Stimulated activated CD4-positive, alpha-beta T cell treated with anti-CD3 and anti-CD28 coated beads, Interleukin-4, amount 100 ng/mL, for 48 hours (primary cell): ENCODE data around the gene MDM1.

Source experiments
- DNase-seq, 2 donors: peaks; one replicate each; pipeline ENCODE4 v3.0.0-alpha.2; 2020; ENCODE audit warnings: low read depth in 2 of 2

Gene MDM1

GRCh38 chr12:68331869-68332727, at the start of gene MDM1:
Gene MDM1, minus strand, starts transcription at chr12:68332362. Its CDS starts 117 bp downstream, at chr12:68332245.
- peak; percentile 89 to 97 for DNase-seq

GRCh38 chr12:68381476-68382219, 49.5 kb upstream of the MDM1 start:
- no peak for DNase-seq

- DNase-seq = no peak
Measured at GRCh38 chr12:68378872-68379606, 46.9 kb upstream of the MDM1 start.

GRCh38 chr12:68377881-68378280, 45.7 kb upstream of the MDM1 start:
- DNase-seq = no peak

- DNase-seq = no peak
Measured at GRCh38 chr12:68376901-68377300, 44.7 kb upstream of the MDM1 start.

GRCh38 chr12:68375756-68376695, 43.9 kb upstream of the MDM1 start:
- DNase-seq = no peak

GRCh38 chr12:68374307-68374982, 42.3 kb upstream of the MDM1 start:
- peak; percentile 28 to 47 for DNase-seq

- DNase-seq = no peak
Measured at GRCh38 chr12:68370667-68371066, 38.5 kb upstream of the MDM1 start.

- no peak for DNase-seq
Measured at GRCh38 chr12:68370006-68370590, 37.9 kb upstream of the MDM1 start.

GRCh38 chr12:68368327-68368726, 36.2 kb upstream of the MDM1 start:
- no peak for DNase-seq

GRCh38 chr12:68367903-68368302, 35.7 kb upstream of the MDM1 start:
- no peak for DNase-seq

GRCh38 chr12:68367116-68367515, 35.0 kb upstream of the MDM1 start:
- no peak for DNase-seq

GRCh38 chr12:68364893-68365725, 32.9 kb upstream of the MDM1 start:
- DNase-seq = peak; percentile 66 to 88

- no peak for DNase-seq
Measured at GRCh38 chr12:68364328-68364727, 32.2 kb upstream of the MDM1 start.

GRCh38 chr12:68361953-68362352, 29.8 kb upstream of the MDM1 start:
- no peak for DNase-seq

GRCh38 chr12:68359674-68360073, 27.5 kb upstream of the MDM1 start:
- no peak for DNase-seq

GRCh38 chr12:68358532-68359485, 26.6 kb upstream of the MDM1 start:
- DNase-seq = peak; percentile 28 to 57

GRCh38 chr12:68356986-68357385, 24.8 kb upstream of the MDM1 start:
- DNase-seq = no peak
